T-helper 1 cell (primary cell): ENCODE data around the gene CYP2W1.
A peak's percentile ranks its signal among the peaks of the same experiment; 100 is the strongest.
"Not testable (repeated sequence)": the region's sequence is repeated elsewhere in the genome, so short reads cannot be mapped to it uniquely, and the experiment has no call there.

Source experiments
- DNase-seq, 5 donors: peaks; one replicate each; pipeline ENCODE4 v3.0.0-alpha.2; 2012 to 2020

Gene CYP2W1

DNA sequence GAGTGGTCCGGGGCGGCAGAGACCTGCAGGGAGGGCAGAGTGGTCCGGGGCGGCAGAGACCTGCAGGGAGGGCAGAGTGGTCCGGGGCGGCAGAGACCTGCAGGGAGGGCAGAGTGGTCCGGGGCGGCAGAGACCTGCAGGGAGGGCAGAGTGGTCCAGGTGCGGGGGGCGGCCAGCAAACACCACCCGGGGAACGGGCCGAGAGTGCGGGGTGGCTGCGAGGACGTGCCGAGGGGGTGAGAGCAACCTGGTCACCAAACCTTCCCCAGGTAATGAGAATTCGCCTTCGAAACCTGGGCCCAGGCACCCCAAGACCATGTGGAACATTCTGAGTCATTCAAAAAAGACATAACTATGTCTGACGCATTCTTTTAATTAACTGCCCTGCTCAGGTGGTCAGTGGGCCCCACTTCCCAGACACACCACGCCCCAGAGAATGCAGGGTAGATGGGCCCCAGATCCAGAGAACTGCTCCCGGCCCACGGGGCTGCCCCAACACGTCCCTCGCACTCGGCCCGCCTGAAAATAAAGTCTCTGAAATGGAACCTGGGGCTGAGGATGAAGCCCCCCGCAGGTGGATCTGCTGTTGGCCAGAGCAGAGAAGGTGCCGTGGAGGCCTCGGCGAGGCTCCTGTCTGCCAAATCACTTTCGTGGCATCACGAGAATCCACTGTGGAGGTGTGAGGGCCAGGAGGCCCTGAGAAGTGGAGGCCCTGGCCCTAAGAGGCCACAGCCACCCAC is 48.9 kb downstream of the CYP2W1 start:
- DNase-seq, result no peak

GRCh38 chr7:1032536-1033181 is 49.7 kb downstream of the CYP2W1 start:
- DNase-seq, result no peak

DNA sequence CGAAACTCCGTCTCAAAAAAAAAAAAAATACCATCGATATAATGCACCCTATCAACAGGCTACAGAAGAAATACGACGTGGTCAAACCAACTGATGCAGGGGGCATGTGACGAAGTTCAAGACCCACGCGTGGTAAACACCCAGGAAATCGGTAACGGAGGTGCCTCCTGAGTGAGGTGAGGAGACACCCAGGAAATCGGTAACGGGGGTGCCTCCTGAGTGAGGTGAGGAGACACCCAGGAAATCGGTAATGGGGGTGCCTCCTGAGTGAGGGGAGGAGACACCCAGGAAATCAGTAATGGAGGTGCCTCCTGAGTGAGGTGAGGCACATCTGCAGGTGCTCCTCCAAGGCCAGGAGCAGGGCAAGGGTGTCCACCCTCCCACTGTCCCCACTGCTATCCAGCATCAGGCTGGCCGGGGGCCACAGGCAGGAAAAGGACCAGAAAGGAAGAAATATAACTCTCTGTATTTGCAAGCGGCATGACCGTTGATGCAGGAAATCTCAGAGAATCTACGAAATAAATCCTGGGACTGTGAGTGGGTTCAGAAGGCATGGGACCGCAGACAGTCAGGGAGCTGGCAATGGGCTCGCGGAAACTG is 50.7 kb downstream of the CYP2W1 start:
- peak in 4 of 5 donors; percentile 25 to 38 (median 35) for DNase-seq

DNA sequence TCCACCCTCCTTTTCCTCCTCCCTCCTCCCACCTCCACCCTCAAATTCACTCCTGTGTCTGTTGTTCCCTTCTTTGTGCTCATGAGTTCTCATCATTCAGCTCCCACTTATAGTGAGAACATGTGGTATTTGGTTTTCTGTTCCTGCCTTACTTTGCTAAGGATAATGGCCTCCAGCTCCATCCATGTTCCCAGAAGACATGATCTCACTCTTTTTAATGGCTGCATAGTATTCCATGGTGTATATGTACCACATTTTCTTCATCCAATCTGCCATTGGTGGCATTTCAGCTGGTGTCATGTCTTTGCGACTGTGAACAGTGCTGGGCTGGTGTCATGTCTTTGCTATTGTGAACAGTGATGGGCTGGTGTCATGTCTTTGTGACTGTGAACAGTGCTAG is 51.8 kb downstream of the CYP2W1 start:
- DNase-seq, result not testable (repeated sequence)

- not testable (repeated sequence) for DNase-seq
These were observed 53.4 kb downstream of the CYP2W1 start for GRCh38 chr7:1036164-1036928.
